ENCODE data around the gene CROCC2.

CROCC2 gene

DNA sequence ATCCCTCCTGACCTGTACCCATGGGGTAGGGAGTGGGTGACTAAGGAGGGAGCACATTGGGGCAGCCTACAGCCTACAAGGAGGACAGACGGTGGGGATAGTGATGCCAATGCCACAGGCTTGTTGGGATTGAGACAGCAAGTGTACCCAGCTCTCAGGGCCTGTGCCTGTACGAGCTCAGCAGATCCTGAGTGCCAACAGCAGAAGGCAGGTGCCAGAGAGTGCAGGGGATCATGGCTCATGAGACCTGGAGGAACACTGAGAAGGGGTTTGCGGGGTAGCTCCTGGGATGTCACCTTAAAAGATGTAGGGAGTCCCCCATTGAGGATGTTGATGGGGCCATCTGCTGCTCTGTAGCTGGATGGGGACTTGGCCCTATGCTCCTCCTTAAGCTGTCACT lies 82.0 kb downstream of the CROCC2 start:
- no peak for DNase-seq (ENCODE audit: low read depth)

DNA sequence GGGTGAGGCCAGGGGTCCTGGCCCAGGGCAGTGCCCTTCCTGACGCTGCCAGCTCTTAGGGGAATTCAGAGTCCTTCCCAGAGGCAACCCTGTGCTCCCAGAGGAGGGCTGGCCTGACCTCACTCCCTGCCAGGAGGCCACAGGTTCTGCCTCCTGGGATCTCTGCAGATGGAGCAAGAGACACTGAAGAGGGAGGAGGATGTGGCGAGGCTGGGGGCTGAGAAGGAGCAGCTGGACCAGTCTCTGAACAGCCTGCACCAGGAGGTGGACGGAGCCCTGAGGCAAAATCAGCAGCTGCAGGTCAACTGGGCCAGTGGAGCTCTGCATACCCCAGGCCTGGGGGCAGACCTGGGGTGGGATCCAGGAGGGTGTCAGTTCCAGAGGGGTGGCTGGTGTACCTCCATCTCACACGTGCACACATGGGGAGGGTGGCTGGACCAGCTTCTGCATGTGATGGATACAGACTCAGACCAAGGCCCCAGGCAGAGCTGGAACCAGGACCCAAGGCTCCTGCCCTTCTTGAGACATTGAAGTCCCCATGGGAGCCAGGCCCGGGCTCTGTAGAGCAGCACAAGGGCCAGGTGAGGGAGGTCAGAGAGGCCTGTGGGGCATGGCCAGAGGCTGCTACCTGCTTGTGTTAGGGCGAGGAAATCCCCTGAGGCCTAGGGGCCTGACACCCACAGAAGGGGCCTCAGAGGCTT lies 82.6 kb downstream of the CROCC2 start:
- no peak for DNase-seq (ENCODE audit: low read depth)

DNA sequence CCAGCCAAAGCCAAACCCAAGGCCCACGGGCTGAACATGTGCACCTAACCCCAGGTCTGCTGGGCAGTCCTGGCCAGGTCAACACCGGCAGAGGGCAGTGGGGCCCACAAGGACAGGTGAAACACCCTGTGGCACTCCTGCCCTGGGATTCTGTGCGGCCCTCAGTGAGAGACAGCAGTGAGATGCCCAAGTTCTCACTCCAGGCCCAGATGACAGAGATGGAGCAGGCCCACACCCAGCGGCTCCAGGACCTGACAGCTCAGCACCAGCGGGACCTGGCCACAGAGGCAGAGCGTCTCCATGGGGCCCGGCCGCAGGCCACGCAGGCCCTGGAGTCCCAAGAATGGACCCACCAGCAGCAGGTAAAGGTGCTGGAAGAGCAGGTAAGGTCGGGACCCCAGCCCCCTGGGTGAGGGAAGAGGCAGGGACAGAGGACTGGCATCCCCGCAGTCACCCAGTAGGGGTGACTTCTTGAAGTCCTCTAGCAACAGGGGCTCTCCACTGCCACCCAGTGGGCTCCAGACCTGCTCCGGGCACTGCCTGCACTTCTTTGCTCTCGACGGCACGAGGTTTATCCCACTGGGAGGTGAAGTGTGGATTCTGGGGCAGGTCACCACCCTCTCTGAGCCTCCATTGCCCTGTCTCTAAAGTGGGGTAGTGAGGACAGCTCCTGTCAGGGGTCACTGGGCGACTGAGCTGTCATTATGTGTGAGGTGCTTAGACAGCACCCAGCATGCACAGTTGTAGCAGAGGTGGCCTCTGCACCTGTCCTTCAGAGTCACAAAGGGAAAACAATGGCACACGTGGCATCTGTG lies 83.5 kb downstream of the CROCC2 start:
- no peak for DNase-seq (ENCODE audit: low read depth)

DNA sequence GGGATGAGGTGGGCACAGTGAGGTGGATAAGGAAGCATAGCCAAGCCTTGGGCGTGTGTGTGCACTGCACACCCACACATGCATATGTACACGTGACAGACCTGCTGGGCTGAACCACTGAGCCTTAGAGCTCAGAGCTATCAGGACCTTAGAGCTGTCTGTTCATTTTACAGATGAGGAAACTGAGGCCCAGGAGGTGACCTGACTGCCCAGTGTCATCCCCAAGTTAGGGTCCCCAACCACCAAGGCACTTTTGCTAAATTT lies 84.1 kb downstream of the CROCC2 start:
- no peak for DNase-seq (ENCODE audit: low read depth)

DNA sequence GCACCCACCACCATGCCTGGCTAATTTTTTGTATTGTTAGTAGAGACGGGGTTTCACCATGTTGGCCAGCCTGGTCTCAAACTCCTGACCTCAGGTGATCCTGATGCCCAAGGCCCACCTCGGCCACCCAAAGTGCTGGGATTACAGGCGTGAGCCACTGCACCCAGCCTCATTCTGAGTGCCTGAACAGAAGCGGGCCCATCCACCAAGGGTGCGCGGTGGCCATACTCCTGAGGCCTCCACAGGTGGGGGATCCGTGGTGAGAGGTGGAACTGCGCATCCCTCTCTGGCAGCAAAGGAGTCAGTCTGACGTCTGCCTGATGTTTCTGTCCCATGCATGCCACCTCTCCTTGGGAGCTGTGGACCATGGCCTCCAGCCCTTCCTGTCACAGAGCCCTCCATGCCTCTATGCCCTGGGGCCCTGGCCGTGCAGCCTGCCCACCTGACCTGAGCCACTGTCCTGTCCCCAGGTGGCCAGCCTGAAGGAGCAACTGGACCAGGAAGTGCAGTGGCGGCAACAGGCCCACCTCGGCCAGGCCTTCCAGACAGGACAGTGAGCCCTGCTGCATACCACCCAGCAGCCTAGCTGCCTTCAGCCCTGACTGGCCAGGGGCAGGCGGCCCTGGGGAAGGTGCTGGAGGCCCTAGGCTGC lies 84.7 kb downstream of the CROCC2 start:
- no peak for DNase-seq (ENCODE audit: low read depth)

DNA sequence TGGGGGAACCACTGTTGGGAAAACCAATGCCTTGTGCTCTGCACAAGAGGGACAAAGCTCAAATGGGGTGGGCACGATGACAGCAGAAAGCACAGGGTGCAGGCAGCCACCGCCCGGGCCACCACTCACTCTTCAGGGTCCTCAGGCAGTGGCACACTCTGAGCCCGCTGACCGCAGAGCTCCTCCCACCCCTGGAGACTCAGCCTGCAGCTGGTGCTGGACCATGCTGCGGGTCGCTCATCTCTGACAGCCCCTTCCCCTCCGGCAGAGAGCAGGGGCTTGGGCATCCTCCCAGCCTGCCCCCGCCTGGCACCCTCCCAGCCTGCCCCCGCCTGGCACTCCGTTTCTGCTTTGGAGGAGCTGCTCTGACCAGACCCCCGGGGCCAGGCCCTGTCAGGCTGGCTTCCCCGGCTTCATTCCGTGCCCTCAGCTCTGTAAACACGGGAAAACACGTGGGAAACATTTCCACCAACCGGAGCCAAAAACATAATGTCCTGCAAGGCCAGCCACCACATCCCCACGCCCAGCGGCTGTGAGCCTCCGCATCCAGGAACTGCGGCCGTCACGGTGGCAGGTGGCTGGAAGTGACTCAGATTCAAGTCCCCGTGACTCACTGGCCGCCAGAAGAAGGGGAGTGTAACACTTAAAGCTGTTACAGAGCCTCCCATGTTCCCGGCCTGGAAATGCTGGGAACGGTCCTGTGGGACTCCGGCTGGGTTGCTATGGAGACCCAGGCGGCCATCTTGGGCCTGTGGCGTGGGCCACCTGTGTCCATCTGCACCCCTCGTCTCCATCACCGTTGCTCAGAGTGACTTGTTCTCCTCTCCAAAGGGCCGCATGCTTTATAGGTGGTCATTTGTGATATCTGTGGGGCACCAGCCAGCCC lies 85.5 kb downstream of the CROCC2 start:
- DNase-seq (ENCODE audit: low read depth): no peak

DNA sequence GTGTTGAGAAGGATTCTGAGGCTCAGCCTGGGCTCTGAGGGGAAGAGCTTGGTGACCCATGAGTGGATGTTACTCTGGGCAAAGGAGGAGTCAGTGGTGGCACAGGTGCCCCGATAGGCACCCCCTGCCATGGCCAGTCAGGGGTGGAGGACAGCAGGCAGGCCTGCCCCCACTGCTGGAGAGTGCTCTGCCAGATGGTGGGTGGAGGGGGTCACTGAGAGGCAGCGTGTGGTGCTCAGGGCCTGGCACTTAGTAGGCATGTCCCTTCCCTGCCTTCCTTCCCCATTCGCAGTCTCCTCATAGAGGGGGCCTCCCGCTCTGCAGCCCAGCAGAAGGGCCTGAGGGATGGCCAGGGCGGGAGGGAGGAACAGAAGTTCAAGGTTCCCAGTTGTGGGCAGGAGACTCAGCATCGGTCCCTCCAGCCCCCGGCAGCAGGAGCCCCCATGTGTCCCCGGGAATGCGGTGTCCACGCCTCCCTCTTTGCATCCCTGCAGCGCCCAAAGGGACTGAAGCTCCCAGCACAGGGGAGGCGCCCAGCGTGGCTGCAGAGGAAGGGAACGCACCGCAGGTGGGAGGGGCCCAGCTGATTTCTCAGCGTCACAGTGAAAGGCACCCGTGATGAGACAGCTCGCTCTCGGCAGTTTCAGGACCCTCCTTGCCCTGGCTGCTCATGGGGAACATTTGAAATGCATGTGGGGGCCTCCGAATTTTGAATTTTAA lies 86.6 kb downstream of the CROCC2 start:
- DNase-seq (ENCODE audit: low read depth): no peak

DNA sequence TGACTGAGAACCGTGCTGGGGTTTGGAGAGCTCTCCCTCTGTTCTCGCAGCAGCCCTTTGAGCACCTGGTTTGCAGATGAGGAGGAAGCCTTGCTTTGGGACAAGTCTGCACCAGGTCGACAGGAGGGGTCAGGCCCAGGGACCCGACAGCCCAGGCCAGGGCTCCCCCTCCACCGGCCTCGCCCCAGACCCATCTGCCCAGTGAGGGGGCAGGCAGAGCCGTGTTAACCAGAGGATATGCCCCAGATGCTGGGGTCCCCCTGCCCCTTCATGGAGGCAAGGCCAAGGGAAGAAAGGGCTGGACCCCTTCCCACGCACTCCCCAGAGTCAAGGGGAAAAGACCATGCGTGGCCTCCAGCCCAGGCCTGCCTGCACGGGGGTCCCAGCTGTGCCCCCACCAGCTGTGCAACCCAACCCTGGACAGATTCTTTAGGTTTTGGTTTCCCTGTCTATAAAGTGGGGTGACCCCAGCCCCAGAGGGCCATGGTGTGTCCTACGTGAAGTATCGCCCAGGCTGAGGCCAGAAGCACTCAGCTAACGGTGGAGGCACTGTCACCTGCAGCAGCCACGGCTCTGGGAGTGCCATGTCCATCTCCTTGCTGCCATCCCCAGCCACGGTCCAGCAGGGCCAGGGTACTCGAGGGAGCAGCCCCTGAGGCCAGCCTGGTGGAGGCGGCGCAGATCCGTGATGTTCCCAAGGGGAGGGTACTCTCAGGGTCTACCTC lies 87.5 kb downstream of the CROCC2 start:
- DNase-seq (ENCODE audit: low read depth): no peak

DNA sequence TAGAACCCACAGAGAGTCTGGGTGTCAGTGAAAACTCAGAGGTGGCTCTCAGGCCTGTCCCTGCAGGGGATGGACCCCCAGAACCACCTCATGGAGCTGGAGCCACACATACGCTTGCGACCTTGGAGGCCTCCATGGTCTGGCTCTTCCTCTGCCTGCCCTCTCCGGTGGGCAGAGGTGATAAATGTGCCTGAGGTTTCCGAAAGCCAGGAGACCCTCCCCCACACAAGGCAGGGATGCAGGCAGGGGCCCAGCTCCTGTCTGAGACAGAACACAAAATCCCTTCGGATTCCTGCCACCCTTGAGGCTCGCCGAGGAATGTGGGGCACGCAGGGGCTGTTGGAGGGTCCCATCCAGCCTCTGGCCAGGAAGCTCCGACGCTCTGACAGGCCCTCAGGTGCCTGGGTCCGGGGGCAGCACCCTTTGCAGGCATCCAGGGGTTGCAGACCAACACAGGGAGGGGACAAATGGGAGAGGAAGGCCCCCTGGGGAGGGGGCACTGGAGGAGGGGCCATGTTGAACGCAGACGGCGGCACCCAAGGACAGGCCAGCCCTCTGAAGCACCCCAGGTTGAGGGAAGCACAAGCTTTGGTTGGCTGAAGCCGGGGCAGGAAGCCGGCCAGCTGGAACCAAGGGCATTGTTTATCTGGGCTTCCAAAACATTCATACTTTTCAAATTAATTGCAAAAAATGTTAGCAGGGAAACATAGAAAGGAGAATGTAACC lies 88.2 kb downstream of the CROCC2 start:
- DNase-seq (ENCODE audit: low read depth): no peak

DNA sequence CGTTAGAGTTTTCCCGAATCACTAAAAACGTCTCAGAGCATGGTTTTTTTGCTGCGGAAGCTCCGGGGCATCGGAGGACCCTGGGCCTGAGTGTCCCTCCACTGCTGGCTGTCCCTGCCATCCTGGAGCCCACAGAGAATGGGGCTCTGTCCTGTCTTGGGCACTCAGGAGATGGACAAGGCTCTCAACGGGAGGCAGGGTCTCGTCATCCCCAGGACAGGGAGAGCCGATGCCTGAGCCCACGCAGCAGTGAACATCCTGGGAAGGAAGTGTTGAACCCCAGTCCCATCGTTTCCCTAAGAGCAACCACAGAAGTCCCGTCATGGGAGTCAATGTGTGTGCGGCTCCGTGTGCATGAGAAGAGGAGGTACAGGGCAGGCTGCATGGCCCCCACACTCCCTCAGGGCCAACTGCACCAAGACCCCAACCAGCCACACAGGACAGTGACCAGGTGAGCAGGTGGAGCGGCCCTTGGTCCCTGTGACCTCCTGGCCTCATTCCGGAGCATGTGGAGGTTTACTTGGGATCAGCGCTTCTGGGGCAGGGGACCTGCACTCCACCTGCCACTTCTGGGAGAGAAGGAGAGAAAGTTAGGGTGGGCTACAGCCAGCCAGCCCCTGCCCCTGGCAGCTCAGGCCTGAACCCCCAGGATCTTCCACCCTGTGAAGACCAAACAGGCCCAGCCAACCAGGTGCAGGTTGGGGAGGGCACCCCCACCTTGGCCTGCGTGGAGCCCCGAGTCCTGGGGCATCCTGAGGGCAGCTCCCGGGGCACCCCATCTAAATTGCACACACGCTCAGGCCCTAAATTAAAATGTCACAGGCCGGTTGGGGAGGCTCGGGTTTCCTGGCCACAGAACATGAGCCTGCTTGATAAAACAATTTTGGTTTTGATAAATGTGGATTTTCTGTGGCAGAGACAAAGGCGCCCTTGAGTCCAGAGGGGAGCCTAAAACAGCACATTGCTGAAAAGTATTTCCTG lies 89.2 kb downstream of the CROCC2 start:
- DNase-seq (ENCODE audit: low read depth): no peak

DNA sequence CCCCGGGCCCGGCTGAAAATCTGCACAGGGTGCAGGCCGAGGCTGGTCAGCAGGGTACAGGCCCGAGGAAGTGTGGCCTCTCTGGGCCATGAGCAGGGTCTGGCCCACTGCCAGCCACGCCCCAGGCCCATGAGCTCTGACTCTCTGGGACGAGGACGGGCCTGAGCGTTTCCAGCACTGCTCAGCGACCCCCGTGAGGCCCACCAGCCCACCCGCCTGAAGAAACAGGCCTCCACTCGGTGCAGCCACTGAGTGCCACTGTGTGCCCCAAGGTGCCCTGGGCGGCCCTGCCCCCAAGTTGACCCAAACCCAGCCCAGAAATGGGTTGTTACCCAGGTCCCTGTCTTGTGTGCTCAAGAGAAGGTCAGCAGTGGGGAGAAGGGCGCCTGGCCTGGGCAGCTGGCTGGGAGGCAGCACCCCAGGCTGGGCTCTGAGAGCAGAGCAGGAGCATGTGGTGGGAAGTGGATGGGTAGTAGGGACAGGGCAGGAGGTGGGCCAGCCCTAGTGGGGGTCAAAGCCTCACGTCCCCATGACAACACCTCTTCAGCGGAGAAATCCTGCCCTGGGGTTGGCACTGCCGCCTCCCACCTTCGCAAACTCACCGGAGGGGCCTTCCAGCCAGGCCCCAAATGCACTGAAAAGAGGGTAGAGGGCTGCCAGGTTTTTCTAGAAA lies 90.2 kb downstream of the CROCC2 start:
- no peak for DNase-seq (ENCODE audit: low read depth)

DNA sequence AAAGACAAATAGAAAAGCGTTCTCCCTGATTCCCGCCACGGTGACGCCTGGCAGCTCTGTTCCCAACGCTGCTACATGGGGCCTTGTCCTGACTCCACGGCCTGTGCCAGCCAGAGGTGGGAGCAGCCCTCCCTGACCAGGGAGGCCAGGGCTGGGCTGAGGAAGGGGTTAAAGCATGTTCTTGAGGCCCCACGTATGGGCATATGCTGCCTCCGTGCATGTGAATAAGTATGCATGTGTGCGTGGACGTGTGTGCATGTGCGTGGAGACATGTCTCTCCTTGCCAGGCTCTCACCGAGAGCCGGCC lies 90.7 kb downstream of the CROCC2 start:
- no peak for DNase-seq (ENCODE audit: low read depth)

DNA sequence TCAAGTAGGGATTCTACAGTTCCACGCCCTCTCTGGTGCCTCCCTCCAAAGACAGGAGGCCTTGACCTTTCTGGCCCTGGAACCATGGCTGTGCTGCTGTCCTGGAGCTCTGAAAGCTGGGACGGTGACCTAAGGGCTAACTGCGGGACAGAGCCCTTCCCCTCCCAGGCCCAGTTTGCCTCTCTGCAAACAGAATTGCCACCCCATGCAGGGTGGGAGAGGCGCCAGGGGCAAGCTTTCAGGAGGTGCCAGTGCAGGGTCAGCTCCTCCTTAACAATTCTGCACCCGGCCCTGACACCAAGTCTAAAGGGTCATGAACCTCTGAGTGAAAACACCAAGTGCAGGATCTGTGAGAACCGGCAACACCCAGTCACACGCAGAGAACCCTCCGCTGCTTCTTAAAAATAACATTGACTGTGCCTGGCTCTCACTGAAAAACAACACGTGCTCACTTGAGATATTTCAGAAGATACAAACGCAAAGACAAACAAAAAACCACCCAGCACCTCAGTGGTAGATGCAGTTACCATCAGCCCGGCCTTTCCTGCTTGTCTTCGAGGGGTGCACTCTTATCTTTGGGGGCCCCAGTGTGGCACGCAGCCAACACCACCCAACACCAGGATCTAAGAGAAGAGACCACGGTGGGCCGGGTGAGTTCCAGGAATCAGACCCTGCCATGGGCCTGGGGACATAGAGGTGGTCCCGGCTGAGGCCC lies 91.2 kb downstream of the CROCC2 start:
- no peak for DNase-seq (ENCODE audit: low read depth)

DNA sequence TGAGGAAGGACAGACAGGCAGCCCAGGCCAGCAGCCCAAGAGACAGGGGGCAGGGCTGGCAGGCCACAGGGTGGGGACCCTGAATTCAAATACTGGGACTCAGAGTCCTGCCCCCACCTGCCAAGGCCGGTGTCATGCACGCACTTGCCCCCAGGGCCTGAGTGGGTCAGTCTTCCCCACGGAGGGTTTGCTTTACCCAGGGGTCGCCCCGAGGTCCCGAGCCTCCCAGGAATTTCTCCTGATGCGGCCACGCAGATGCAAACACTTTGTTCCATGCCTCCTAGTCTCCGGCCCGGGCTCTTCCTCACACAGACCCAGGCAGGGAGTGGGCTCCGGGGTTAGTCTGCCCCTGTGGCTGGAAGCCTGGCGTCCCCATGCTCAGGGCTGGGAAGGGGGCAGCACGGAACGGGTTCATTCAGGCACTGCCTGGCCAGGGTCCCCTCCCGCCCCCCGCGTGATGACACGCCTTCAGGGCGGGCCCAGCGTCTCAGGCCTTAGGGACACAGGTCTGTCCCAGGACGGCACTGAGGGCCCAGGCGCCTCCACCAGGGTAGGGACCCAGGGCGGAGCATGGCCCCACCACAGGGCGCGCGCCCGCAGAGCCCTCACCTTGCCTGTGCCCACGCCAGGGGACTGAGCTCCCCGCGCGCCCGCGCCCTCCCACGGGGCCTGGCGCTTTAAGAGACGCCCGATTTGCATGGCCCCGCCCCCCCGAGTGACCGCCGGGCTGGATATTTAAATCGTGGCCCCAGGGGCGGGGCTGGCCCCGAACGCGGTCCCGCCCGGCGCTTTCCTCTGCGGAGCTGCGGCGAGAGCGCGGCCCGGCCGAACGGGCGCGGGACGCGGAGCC lies 91.9 kb downstream of the CROCC2 start, which contains the start of gene SNED1:
Gene SNED1, plus strand, starts transcription at position 763 of the 850 bp plus-strand sequence. CDS start 220 bp downstream, outside the sequence.
- DNase-seq (ENCODE audit: low read depth): peak; percentile 48

DNA sequence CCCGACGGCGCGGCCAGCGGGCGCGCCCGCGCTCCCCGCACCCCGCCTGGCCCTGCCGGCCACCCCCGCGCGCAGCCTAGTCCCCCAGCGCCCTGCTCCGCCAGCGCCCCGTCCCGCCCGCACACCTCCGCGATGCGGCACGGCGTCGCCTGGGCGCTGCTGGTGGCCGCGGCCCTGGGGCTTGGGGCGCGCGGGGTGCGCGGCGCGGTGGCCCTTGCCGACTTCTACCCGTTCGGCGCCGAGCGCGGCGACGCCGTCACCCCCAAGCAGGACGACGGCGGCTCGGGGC lies 92.5 kb downstream of the CROCC2 start:
- no peak for DNase-seq (ENCODE audit: low read depth)

DNA sequence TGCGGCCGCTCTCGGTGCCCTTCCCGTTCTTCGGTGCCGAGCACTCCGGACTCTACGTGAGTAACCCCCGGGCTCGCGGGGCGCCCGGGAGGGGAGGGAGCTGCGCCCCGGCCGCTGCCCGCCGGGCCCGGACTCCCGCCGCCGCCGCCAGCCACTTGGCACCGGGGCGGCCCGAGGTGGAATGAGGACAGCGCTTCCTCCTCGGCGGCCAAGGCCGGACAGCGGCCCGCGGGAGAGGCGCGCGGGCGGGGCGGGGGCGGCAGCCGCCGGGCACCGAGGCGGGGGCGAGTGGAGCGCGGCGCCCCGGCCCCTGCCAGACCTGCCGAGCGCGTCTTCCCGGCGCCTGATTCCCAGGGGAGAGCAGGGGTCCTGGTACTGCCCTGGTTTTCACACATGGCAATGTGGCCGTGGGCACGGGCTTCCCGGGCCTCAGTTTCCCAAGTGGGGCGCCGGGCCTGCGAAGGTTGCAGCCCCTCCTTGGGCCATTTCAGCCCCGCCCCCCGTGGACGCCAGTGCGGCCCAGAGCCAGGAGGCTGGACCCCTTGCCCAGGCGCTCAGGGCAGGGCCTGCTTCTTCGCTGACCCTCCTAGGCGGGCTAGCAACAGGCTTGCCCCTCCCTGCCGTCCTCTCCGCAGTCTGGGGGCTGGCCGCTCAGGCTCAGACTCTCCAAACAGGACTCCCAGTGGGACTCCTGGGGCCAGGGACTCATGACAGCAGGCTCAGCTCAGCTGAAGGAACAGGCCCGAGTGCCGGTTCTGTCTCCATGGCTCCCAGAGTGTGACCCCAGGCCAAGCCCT lies 93.1 kb downstream of the CROCC2 start:
- no peak for DNase-seq (ENCODE audit: low read depth)
